ENCODE measurements around the gene LARP1.
"Not testable (repeated sequence)": the region's sequence is repeated elsewhere in the genome, so short reads cannot be mapped to it uniquely, and the experiment has no call there.

DNA sequence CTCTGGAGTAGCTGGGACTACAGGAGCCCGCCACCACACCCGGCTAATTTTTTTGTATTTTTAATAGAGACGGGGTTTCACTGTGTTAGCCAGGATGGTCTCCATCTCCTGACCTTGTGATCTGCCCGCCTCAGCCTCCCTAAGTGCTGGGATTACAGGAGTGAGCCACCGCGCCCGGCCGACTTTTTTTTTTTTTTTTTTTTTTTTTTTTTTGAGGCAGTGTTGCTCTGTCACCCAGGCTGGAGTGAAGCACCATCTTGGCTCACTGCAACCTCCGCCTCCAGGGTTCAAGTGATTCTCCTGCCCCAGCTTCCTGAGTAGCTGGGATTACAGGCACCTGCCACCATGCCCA is 80.5 kb downstream of the LARP1 start:
- not testable (repeated sequence) for TF ChIP-seq POLR2A (IDR thresholded peaks at IDR 0.05; ENCODE audit: low read depth, low read length); POLR2AphosphoS5 (IDR thresholded peaks at IDR 0.05; ENCODE audit: low read depth, low read length); TAF1 (IDR thresholded peaks at IDR 0.05; ENCODE audit: borderline replicate concordance, low read depth, low read length)
